NT2/D1 (cell line): Measurements from ENCODE around the gene LCE1B.

Experiments
- DNase-seq: peaks from one replicate; pipeline ENCODE4 v3.0.0-alpha.2; 2011; ENCODE audit warnings: low read depth, low spot score
- H3K27me3 ChIP-seq: 2 replicates; pipeline ENCODE4 v1.6.0; 2011; ENCODE audit warnings: mild to moderate bottlenecking; ENCODE audit not compliant: insufficient read length, insufficient read depth
- H3K36me3 ChIP-seq: 2 replicates; pipeline ENCODE4 v1.6.1; 2011; ENCODE audit warnings: mild to moderate bottlenecking, low read length, mixed read lengths; ENCODE audit not compliant: insufficient read depth, insufficient read length
- H3K4me1 ChIP-seq: 2 replicates; pipeline ENCODE4 v1.5.1; 2011; ENCODE audit not compliant: insufficient read depth, insufficient read length
- H3K4me3 ChIP-seq: 2 replicates; pipeline ENCODE4 v1.5.1; 2011; ENCODE audit warnings: low read depth; ENCODE audit not compliant: insufficient read length
- H3K9ac ChIP-seq: 2 replicates; pipeline ENCODE4 v1.6.0; 2011; ENCODE audit warnings: low read depth; ENCODE audit not compliant: insufficient read length
- H3K9me3 ChIP-seq: 2 replicates; pipeline ENCODE4 v1.5.1; 2011; ENCODE audit warnings: mild to moderate bottlenecking, low read length; ENCODE audit not compliant: insufficient read depth
- SUZ12 ChIP-seq: IDR thresholded peaks from 2 replicates; pipeline ENCODE4 v1.6.1; 2011; ENCODE audit not compliant: insufficient read length, insufficient read depth; ENCODE audit errors: extremely low read depth
- YY1 ChIP-seq: IDR thresholded peaks from 2 replicates; pipeline ENCODE4 v1.6.1; 2011; ENCODE audit not compliant: insufficient read length, insufficient read depth
- ZNF274 ChIP-seq: IDR thresholded peaks from 2 replicates; pipeline ENCODE4 v1.6.1; 2011; ENCODE audit warnings: mild to moderate bottlenecking, low read depth, low read length

LCE1B gene

GRCh38 chr1:152786077-152786476, 25.7 kb upstream of the LCE1B start, which contains the start of gene LCE1E:
LCE1E (plus strand) TSS chr1:152786257; CDS start chr1:152787300, 1,043 bp downstream.
- no peak for DNase-seq
- H3K9me3 ChIP-seq: no peaks in the 10 kb centered on the region

GRCh38 chr1:152795686-152796085, 16.1 kb upstream of the LCE1B start:
- no peak overlapping the region for H3K9ac ChIP-seq
- no peaks in the 10 kb centered on the region for H3K27me3 ChIP-seq
- H3K9me3 ChIP-seq: no peaks in the 10 kb centered on the region
- H3K36me3 ChIP-seq: no peaks in the 10 kb centered on the region
- peaks cover 4% of the 10 kb centered on the region for H3K4me1 ChIP-seq
- no peak for DNase-seq
- no peak overlapping the region for H3K4me3 ChIP-seq
- TF ChIP-seq SUZ12: no peak
- no peak for TF ChIP-seq ZNF274
- no peak for TF ChIP-seq YY1

More at GRCh38 chr1:152786077-152786476, 25.7 kb upstream of the LCE1B start, which contains the start of gene LCE1E:
- H3K36me3 ChIP-seq: no peaks in the 10 kb centered on the region
- no peak within 1 kb of the TSS for H3K4me3 ChIP-seq
- H3K4me1 ChIP-seq: no peaks in the 10 kb centered on the region
- H3K9ac ChIP-seq: no peak within 1 kb of the TSS
- no peak for TF ChIP-seq SUZ12
- TF ChIP-seq ZNF274: no peak
- TF ChIP-seq YY1: no peak
- no peaks in the 10 kb centered on the region for H3K27me3 ChIP-seq

GRCh38 chr1:152796421-152796820, 15.3 kb upstream of the LCE1B start, which contains the start of gene LCE1D:
LCE1D (plus strand) TSS chr1:152796721; CDS start chr1:152797795, 1,074 bp downstream.
- Histone ChIP-seq H3K9ac (no peak within 1 kb of the TSS), H3K9me3 (no peaks in the 10 kb centered on the region), H3K36me3 (no peaks in the 10 kb centered on the region), H3K4me3 (no peak within 1 kb of the TSS), H3K4me1 (peaks cover 4% of the 10 kb centered on the region), H3K27me3 (no peaks in the 10 kb centered on the region)
- TF ChIP-seq YY1: no peak
- DNase-seq: no peak

GRCh38 chr1:152801333-152801732, 10.4 kb upstream of the LCE1B start:
- DNase-seq: no peak
- H3K4me1 ChIP-seq: peaks cover 2% of the 10 kb centered on the region
- H3K4me3 ChIP-seq: no peak overlapping the region
- no peak overlapping the region for H3K9ac ChIP-seq
- H3K27me3 ChIP-seq: no peaks in the 10 kb centered on the region
- no peaks in the 10 kb centered on the region for H3K36me3 ChIP-seq
- H3K9me3 ChIP-seq: no peaks in the 10 kb centered on the region
- TF ChIP-seq SUZ12 (no peak), ZNF274 (no peak), YY1 (no peak)

GRCh38 chr1:152806576-152806975, 5.2 kb upstream of the LCE1B start, which contains the start of gene LCE1C:
LCE1C (minus strand) TSS chr1:152806651; CDS start chr1:152805478, 1,173 bp downstream.
- DNase-seq: no peak
- H3K9ac ChIP-seq: no peak within 1 kb of the TSS
- H3K9me3 ChIP-seq: no peaks in the 10 kb centered on the region
- H3K36me3 ChIP-seq: no peaks in the 10 kb centered on the region
- H3K4me1 ChIP-seq: no peaks in the 10 kb centered on the region
- H3K27me3 ChIP-seq: no peaks in the 10 kb centered on the region
- no peak within 1 kb of the TSS for H3K4me3 ChIP-seq
- no peak for TF ChIP-seq SUZ12
- TF ChIP-seq ZNF274: no peak
- TF ChIP-seq YY1: no peak

GRCh38 chr1:152811050-152811449, 721 bp upstream of the LCE1B start:
- TF ChIP-seq SUZ12 (no peak), YY1 (no peak), ZNF274 (no peak)
- no peaks in the 10 kb centered on the region for H3K9me3 ChIP-seq
- no peak for DNase-seq

GRCh38 chr1:152817309-152817708, 5.5 kb downstream of the LCE1B start:
- no peaks in the 10 kb centered on the region for H3K27me3 ChIP-seq
- no peak overlapping the region for H3K4me3 ChIP-seq
- no peak for TF ChIP-seq SUZ12
- no peak for TF ChIP-seq YY1
- no peak for TF ChIP-seq ZNF274
- H3K4me1 ChIP-seq: peaks cover 2% of the 10 kb centered on the region
- no peak for DNase-seq
- H3K9me3 ChIP-seq: no peaks in the 10 kb centered on the region
- no peaks in the 10 kb centered on the region for H3K36me3 ChIP-seq
- H3K9ac ChIP-seq: no peak overlapping the region

More at GRCh38 chr1:152811050-152811449, 721 bp upstream of the LCE1B start:
- Histone ChIP-seq H3K36me3 (no peaks in the 10 kb centered on the region), H3K4me3 (no peak overlapping the region), H3K9ac (no peak overlapping the region), H3K27me3 (no peaks in the 10 kb centered on the region), H3K4me1 (no peaks in the 10 kb centered on the region)

GRCh38 chr1:152823294-152823693, 11.5 kb downstream of the LCE1B start:
- H3K27me3 ChIP-seq: no peaks in the 10 kb centered on the region
- H3K36me3 ChIP-seq: no peaks in the 10 kb centered on the region
- peaks cover 2% of the 10 kb centered on the region for H3K4me1 ChIP-seq
- no peaks in the 10 kb centered on the region for H3K9me3 ChIP-seq
- DNase-seq: no peak
- TF ChIP-seq YY1 (no peak), SUZ12 (no peak)
- no peak overlapping the region for H3K4me3 ChIP-seq
- H3K9ac ChIP-seq: no peak overlapping the region
